GM19468 (cell line): ENCODE data around the gene CENATAC.
"Not testable (repeated sequence)": the region's sequence is repeated elsewhere in the genome, so short reads cannot be mapped to it uniquely, and the experiment has no call there.

Experiments
- ATAC-seq: cut with Tn5 transposase; IDR thresholded peaks from one replicate; pipeline ENCODE4 v1.9.1; 2021; ENCODE audit warnings: mild to moderate bottlenecking, moderate library complexity, moderate number of reproducible peaks; ENCODE audit not compliant: unreplicated experiment; ENCODE audit errors: extremely low read depth

CENATAC gene

DNA sequence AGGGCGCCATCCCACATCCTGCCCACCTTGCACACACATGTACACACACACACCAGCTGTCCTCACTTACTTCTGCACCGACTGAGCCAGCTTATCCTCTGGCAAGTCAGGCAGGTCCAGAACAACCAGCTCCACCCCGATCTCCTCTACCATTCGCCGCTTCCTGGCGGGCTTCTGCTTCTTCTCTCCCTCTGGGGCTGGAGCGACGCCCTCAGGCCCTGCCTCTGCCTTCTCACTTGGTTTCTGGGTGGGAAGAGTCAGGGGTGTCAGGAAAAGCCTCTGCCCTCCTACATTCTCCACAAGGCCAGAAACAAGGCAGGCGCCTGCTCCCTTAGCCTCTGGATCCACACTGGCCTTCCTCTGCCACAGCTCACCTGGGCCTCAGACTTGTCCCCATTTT, 50.7 kb downstream of the CENATAC start:
- no peak for ATAC-seq

DNA sequence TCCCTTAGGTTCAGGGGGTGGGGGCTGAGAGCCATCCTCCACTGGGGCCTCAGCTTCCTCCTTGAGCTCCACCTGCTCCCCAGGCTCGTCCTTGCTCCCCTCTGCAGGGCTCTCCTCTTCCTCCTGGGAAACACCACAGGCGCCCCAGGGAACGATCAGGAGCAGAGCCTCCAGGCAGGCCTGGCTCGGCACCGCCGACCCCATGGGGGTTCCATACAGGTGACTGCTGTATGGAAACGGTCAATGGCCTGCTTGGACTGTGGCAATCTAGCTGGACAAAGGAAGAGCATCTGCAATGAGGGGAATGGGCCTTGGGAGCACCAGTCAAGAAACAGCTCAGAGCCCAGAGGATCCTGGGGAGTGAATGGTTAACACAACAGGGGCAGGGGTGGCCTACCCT, 51.1 kb downstream of the CENATAC start:
- ATAC-seq: no peak

DNA sequence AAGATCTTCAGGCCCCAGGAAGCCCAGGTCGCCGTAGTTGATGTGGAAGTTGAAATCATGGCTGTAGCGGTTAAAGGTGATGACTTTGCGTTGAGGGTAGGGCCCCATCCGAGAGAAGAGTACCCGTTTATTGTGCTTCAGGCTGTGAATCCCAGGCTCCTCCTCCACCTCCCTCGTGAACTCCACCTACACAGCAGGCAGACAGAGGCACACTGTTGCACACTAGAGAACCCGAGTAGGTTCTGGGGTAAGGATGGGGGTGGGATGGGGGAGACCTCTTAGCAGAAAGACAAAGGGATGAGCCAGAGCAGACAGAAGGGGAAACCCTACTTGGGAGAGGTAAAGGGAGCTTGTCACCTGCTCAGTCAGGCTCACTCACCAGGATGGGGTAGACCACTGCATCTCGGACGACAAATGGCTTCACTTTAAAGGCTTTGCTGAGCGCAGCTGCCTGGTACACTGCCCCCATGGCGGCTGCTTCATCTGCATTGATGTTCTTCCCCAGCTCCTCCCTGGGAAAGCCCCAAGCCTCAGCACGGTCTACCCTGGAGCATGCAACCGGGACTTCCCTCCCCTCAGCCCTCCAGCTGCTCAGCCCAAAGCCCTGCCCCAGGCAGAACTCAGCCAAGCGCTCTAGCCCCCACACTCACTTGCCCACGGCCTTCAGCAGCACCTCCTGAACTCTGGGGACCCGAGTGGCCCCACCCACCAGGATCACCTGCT, 53.7 kb downstream of the CENATAC start:
- no peak for ATAC-seq

DNA sequence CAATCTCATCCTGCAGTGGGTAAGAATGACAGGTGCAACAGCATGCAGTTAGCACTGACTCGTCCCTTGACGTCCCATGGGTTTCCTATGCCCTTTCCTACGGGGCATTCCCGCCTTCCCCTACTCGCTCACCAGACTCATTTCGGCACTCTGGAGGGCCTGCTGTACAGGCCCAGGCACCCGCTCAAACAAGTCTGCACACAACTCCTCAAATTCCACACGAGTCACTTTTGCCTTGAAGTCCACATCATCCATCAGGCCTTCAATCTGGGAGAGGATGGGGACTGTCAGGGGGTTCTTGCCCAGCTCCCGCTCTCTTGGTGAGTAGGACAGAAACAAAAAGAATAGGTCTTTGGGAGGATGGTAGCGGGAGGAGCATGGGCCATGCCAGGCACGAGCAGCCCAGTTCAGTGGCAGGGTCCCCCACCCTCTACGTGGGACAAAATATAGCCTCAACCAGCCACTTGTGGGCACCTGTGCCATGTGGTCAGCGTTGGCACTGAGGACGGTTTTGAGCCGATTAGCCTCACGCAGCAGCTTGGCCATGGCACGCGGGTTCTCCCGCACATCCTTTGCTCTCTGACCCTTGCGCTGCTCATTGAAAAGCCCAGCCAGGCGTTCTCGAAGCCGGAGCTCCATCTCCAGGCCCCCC, 54.4 kb downstream of the CENATAC start:
- no peak for ATAC-seq

DNA sequence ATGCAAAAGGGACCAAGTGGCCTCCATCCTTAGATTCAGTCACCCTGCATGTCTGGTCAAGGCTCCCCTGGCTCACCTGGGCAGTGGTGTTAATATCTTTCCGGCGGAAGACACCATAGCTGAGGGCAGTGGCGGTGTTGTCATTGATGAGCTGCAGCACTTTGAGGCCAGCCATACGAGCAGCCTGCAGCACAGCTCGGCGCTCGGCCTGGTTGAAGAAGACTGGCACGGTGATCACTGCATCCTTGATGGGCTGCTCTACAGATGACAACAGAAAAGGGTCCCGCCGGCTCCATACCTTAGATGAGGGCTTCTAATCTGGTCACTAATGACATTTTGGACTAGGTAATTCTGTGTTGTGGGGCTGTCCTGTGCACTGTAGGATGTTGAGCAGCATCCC, 56.5 kb downstream of the CENATAC start:
- no peak for ATAC-seq

DNA sequence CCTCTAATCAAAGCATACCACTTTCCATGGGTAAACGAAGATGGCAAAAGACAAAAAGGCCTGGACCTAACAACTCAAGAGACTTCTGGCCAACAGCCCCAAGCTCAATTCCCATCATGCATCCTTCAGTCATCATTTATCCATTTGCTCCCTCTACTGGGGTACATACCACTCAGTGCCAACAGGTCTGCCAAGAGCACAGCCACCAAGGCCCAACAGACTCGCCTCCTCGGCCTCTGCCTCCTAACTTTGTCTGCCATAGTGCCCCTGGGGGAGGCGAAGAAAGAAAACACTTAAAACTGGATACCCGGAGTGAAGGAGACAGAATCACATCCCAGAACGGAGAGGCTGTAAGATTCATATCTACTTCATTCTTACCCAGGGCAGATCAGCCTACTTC, 58.0 kb downstream of the CENATAC start:
- ATAC-seq: no peak

DNA sequence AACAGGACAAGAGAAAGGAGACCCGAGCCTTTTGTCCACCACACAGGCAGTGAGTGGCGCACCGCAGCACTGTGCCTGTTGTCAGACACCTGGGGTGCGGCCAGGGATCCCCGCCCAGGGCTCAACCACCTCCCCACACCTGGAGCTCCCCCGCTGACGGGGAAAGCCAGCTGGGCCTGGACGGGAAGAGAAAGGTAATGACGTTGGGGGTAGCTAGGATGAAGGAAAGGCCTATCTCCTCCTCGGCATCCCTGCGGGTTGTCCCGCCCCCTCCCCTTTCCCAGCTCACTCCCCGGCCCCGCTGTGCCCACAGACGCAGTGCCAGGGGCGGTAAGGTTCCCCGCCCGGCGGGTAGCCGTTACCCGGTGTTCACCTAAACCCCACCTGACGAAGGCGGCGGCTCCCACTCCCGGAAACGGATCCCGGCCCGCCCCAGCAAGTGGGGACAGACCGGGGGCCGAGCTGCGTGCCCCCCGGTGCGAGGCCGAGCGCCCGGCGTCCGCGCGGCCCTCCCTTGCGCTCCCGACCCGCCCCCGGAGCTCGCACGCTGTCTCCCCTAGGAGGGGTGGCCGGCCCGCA, 58.6 kb downstream of the CENATAC start:
- ATAC-seq: peak; percentile 2

DNA sequence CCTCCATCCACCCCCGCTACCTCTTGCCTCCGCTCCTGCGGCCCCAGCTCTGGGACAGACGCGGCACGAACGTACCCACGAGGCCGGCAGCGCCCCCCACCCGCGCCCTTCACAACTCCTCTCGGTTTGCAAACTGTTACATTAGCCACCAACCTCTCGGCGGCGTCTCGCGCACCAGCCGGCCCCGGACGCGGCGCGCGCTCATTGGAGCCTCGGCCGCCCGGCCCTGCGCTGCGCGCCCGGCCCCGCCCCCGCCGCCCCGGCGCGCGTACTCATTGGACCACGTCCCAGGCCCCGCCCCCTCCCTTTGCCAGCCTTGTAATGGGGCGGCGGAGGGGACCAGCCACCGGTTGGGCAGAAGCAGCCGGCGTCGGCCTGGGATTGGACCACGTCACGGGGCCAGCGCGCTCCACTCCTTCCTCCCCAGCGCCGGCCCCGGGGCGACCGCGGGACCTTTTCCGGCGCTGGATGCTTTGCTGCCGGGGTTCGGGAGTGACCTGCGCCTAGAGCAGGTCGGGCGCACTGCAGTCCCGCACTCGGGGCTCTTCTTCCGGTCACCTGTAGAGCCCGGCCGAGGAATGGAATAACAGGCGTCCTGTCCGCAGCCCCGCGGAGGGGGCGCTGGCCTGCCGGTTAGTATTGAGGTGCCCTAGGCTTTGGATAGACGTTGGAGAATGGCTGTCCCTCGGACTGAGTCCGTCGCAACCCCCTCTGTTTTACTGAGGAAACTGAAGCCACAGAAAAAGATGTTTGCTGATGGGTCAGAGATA, 59.2 kb downstream of the CENATAC start, which contains the start of gene HYOU1:
Gene HYOU1, minus strand, starts transcription at position 206 of the 770 bp plus-strand sequence. CDS start 1,045 bp downstream, outside the sequence.
- ATAC-seq: peak; percentile 92

DNA sequence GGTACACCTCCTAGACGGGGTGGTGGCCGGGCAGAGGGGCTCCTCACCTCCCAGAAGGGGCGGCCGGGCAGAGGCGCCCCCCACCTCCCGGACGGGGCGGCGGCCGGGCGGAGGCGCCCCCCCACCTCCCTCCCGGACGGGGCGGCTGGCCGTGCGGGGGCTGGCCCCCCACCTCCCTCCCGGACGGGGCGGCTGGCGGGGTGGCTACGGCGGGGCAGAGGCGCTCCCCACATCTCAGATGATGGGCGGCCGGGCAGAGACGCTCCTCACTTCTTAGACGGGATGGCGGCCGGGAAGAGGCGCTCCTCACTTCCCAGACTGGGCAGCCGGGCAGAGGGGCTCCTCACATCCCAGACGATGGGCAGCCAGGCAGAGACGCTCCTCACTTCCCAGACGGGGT, 61.2 kb downstream of the CENATAC start:
- not testable (repeated sequence) for ATAC-seq

DNA sequence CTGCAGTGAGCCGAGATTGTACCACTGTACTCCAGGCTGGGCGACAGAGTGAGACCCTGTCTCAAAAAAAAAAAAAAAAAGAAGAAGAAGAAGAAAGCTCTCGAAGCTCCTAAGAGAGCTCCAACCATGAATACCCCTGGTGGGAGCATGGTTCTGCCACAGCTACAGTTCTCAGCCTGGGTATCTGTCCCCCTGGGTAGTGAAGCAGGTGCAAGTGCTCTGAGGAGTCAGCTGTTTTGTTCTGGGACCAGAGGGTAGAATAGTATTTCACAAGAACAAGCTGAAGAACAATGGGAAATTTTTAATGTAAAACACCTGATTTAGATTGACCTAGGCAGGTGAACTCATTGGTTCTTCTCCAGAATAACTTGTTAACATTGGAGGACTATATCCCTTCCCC, 63.3 kb downstream of the CENATAC start:
- ATAC-seq: no peak

DNA sequence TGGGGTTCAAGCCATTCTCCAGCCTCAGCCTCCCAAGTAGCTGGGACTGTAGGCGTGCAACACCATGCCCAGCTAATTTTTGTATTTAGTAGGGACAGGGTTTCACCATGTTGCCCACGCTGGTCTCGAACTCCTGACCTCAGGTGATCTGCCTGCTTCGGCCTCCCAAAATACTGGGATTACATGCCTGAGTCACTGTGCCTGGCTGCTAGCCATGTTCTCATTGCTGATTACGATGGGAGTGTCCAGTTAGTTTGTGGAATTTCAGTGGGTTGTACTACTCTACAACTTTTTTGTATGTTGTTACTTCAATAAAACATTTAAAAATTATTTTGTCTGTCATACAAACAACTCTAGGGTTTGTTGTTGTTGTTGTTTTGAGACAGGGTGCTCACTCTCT, 64.8 kb downstream of the CENATAC start:
- ATAC-seq: no peak

DNA sequence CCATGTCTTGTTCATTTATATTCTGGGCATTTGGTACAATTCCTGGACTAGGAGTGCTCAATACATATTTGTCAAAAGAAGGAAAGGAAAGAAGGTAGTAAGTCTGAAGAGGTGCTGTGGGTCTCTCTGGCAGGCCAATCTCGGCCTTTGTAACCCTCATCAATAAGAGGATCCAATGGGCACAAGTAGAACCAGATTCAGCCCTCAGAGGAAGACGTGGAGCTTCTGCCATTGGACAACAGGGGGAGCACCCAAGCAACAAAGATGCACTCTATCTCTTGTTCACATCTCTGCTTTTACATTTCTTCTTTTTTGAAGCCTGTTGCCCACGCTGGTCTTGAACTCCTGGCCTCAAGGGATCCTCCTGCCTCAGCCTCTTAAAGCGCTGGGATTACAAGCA, 67.4 kb downstream of the CENATAC start:
- ATAC-seq: no peak
